ENCODE measurements around the gene KIF3B.

KIF3B gene

GRCh38 chr20:32356622-32357374 lies 79.3 kb downstream of the KIF3B start:
- H3K9me3 ChIP-seq (ENCODE audit: control insufficient read depth, low read length), result no peaks in the 10 kb centered on the region
- no peak overlapping the region for H3K9ac ChIP-seq
- H3K27me3 ChIP-seq (ENCODE audit: control insufficient read depth, insufficient read depth, low read length), result no peaks in the 10 kb centered on the region
- H3K4me3 ChIP-seq (ENCODE audit: low read depth, low read length), result peak overlapping the region; percentile 96
- no peak for TF ChIP-seq CTCF (IDR thresholded peaks at IDR 0.05)
- no peaks in the 10 kb centered on the region for H3K36me3 ChIP-seq (ENCODE audit: control insufficient read depth, insufficient read depth, low read length)
- H3K4me2 ChIP-seq (ENCODE audit: low read length), result peak overlapping the region; percentile 98
- peaks cover 7% of the 10 kb centered on the region for H3K79me2 ChIP-seq
- H3K27ac ChIP-seq, result no peak overlapping the region
- H3K4me1 ChIP-seq, result peaks cover 3% of the 10 kb centered on the region
- peak overlapping the region; percentile 87 for H2AFZ ChIP-seq

DNA sequence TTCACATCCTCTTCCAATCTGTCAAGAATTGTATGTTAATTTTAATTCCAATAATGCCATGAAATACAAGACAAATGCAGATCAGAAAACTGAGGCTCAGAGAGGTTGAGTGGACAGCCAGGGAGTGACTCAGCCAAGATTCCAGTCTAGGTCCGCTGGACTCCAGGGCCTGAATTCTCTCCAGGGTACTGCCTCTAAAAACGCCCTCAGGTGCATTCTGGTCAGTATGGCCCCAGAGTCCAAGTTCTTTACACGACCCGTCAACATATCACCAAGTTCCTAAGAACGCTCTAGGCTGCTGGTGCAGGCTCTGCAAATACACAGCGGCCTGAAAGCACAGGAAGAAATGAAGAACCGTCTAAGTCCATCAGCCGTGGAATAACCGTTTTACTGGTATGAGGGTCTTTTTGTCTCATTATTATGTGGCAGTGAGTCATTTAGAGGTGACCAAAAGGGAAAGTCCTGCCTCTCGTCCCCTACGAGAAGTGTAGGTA lies 80.0 kb downstream of the KIF3B start:
- H3K9ac ChIP-seq, result peak overlapping the region; percentile 42
- H3K4me1 ChIP-seq, result peaks cover 3% of the 10 kb centered on the region

GRCh38 chr20:32357869-32358631 lies 80.6 kb downstream of the KIF3B start, which contains the start of gene ASXL1:
Gene ASXL1, plus strand, starts transcription at chr20:32358331. Its CDS starts 445 bp downstream, at chr20:32358776.
- Histone ChIP-seq H3K4me2 (ENCODE audit: low read length) (peak within 1 kb of the TSS; percentile 98), H3K9me3 (ENCODE audit: control insufficient read depth, low read length) (no peaks in the 10 kb centered on the region), H3K4me1 (peaks cover 7% of the 10 kb centered on the region), H3K27me3 (ENCODE audit: control insufficient read depth, insufficient read depth, low read length) (no peaks in the 10 kb centered on the region), H3K9ac (peak within 1 kb of the TSS; percentile 87), H3K4me3 (ENCODE audit: low read depth, low read length) (peak within 1 kb of the TSS; percentile 96), H3K79me2 (peaks cover 7% of the 10 kb centered on the region), H2AFZ (peak within 1 kb of the TSS; percentile 87), H3K27ac (peak within 1 kb of the TSS; percentile 97), H3K36me3 (ENCODE audit: control insufficient read depth, insufficient read depth, low read length) (no peaks in the 10 kb centered on the region)
- TF ChIP-seq CTCF (IDR thresholded peaks at IDR 0.05), result no peak

More for the DNA sequence above, 80.0 kb downstream of the KIF3B start:
- Histone ChIP-seq H3K27ac (peak overlapping the region; percentile 97), H3K79me2 (peaks cover 7% of the 10 kb centered on the region), H2AFZ (peak overlapping the region; percentile 87), H3K36me3 (ENCODE audit: control insufficient read depth, insufficient read depth, low read length) (no peaks in the 10 kb centered on the region), H3K27me3 (ENCODE audit: control insufficient read depth, insufficient read depth, low read length) (no peaks in the 10 kb centered on the region), H3K4me3 (ENCODE audit: low read depth, low read length) (peak overlapping the region; percentile 96), H3K4me2 (ENCODE audit: low read length) (peak overlapping the region; percentile 98), H3K9me3 (ENCODE audit: control insufficient read depth, low read length) (no peaks in the 10 kb centered on the region)
- TF ChIP-seq CTCF (IDR thresholded peaks at IDR 0.05), result no peak

DNA sequence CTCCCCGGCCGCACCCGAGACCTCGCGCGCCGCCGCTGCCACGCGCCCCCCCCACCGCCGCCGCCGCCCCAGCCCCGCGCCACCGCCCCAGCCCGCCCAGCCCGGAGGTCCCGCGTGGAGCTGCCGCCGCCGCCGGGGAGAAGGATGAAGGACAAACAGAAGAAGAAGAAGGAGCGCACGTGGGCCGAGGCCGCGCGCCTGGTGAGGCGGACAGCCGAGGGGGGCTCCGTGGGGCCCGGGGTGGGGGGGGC lies 81.1 kb downstream of the KIF3B start:
- H3K4me1 ChIP-seq, result peaks cover 8% of the 10 kb centered on the region
- H3K4me3 ChIP-seq (ENCODE audit: low read depth, low read length), result peak overlapping the region; percentile 72
- H3K9ac ChIP-seq, result no peak overlapping the region
- no peaks in the 10 kb centered on the region for H3K36me3 ChIP-seq (ENCODE audit: control insufficient read depth, insufficient read depth, low read length)
- H3K79me2 ChIP-seq, result peaks cover 7% of the 10 kb centered on the region
- peak overlapping the region; percentile 56 for H2AFZ ChIP-seq
- no peaks in the 10 kb centered on the region for H3K9me3 ChIP-seq (ENCODE audit: control insufficient read depth, low read length)
- peak overlapping the region; percentile 86 for H3K4me2 ChIP-seq (ENCODE audit: low read length)
- H3K27ac ChIP-seq, result peak overlapping the region; percentile 78
- no peak for TF ChIP-seq CTCF (IDR thresholded peaks at IDR 0.05)
- no peaks in the 10 kb centered on the region for H3K27me3 ChIP-seq (ENCODE audit: control insufficient read depth, insufficient read depth, low read length)

Measured in parathyroid adenoma (tissue), 2 donors.